ENCODE data around the gene SPO11. TPM values are rescaled to one million over a fixed set of nuclear protein-coding genes. Genes with fewer than 3 reads are reported as not detected.

The SPO11 gene
- total and polyA plus RNA-seq, 9 of the 15 experiments (the other 6 are each of a cell fraction or from before 2014, with no cell fraction given) = not detected

DNA sequence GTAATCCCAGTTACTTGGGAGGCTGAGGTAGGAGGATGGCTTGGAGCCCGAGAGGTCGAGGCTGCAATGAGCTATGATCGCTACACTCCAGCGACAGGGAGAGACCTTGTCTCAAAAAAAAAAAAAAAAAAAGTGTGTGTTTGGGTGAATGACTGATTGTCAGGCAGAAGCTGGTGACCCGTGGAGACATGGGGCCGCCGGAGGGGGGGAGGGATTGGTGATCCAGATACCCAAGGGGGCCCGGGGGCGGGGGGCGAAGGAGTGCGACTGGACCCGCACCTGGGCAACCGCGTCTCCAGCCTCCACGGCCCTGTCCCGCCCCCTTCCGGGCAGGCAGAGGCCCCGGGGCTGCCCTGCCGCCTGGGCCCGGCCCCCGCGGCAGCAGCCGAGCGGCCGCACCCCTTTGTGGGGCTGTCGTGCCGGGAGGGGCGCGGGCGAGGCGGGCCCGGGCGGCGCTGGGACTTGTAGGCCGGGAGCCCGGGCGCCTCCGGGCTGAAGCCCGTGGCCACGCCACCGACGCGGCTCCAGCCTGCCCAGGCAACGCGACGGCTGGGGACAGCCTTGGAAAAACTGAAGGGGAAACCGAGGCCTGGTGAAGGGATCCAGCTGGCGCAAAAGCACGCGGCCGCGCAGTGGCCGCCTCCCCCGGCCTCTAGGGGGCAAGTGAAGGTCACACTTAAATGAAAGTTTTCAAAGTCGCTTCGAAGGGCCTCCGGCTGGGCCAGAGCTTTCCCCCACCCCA, 59.5 kb downstream of the SPO11 start (continued):
- TF ChIP-seq ZNF347 (CRISPR knock-in tag; IDR thresholded peaks at IDR 0.05; ENCODE audit: low read depth) (no peak), ZFP30 (CRISPR knock-in tag; IDR thresholded peaks at IDR 0.05; ENCODE audit: borderline replicate concordance) (no peak), ZNF318 (IDR thresholded peaks at IDR 0.05; ENCODE audit: borderline replicate concordance in 1 of 2, low read depth in 1 of 2) (no peak), ZC3H8 (IDR thresholded peaks at IDR 0.05) (no peak), RBM34 (IDR thresholded peaks at IDR 0.05; ENCODE audit: borderline replicate concordance, insufficient read depth, low read length) (no peak)
- TF ChIP-seq, protein P1, sequence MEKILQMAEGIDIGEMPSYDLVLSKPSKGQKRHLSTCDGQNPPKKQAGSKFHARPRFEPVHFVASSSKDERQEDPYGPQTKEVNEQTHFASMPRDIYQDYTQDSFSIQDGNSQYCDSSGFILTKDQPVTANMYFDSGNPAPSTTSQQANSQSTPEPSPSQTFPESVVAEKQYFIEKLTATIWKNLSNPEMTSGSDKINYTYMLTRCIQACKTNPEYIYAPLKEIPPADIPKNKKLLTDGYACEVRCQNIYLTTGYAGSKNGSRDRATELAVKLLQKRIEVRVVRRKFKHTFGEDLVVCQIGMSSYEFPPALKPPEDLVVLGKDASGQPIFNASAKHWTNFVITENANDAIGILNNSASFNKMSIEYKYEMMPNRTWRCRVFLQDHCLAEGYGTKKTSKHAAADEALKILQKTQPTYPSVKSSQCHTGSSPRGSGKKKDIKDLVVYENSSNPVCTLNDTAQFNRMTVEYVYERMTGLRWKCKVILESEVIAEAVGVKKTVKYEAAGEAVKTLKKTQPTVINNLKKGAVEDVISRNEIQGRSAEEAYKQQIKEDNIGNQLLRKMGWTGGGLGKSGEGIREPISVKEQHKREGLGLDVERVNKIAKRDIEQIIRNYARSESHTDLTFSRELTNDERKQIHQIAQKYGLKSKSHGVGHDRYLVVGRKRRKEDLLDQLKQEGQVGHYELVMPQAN (IDR thresholded peaks at IDR 0.05; ENCODE audit: borderline replicate concordance) = no peak
- TF ChIP-seq, protein P2, sequence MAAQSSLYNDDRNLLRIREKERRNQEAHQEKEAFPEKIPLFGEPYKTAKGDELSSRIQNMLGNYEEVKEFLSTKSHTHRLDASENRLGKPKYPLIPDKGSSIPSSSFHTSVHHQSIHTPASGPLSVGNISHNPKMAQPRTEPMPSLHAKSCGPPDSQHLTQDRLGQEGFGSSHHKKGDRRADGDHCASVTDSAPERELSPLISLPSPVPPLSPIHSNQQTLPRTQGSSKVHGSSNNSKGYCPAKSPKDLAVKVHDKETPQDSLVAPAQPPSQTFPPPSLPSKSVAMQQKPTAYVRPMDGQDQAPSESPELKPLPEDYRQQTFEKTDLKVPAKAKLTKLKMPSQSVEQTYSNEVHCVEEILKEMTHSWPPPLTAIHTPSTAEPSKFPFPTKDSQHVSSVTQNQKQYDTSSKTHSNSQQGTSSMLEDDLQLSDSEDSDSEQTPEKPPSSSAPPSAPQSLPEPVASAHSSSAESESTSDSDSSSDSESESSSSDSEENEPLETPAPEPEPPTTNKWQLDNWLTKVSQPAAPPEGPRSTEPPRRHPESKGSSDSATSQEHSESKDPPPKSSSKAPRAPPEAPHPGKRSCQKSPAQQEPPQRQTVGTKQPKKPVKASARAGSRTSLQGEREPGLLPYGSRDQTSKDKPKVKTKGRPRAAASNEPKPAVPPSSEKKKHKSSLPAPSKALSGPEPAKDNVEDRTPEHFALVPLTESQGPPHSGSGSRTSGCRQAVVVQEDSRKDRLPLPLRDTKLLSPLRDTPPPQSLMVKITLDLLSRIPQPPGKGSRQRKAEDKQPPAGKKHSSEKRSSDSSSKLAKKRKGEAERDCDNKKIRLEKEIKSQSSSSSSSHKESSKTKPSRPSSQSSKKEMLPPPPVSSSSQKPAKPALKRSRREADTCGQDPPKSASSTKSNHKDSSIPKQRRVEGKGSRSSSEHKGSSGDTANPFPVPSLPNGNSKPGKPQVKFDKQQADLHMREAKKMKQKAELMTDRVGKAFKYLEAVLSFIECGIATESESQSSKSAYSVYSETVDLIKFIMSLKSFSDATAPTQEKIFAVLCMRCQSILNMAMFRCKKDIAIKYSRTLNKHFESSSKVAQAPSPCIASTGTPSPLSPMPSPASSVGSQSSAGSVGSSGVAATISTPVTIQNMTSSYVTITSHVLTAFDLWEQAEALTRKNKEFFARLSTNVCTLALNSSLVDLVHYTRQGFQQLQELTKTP (IDR thresholded peaks at IDR 0.05; ENCODE audit: low read depth in 1 of 2, partially characterized antibody in 2 of 2) = no peak
